HepG2 (cell line): Measurements from ENCODE around the gene ZNF284. TPM values are rescaled to one million over a fixed set of nuclear protein-coding genes. Genes with fewer than 3 reads are reported as not detected.

ENCODE experiments used
- CHCHD3 ChIP-seq: sonication (generic); formaldehyde crosslinking; IDR thresholded peaks from 2 replicates; pipeline ENCODE4 v1.8.0; 2022; ENCODE audit warnings: mild to moderate bottlenecking, missing genetic modification reagents, moderate library complexity
- DNMT3B ChIP-seq: conservative IDR thresholded peaks from 2 replicates; pipeline ENCODE4 v1.6.1; 2016; ENCODE audit warnings: missing biosample characterization, control low read depth
- HNRNPK ChIP-seq: fragments of 200-400 bp; formaldehyde crosslinking; IDR thresholded peaks from 2 replicates; pipeline ENCODE4 v1.6.1; 2018; ENCODE audit warnings: low read length, low read depth, moderate library complexity, mild to moderate bottlenecking; ENCODE audit not compliant: poor library complexity, severe bottlenecking
- JDP2 ChIP-seq: sonication (generic); formaldehyde crosslinking; IDR thresholded peaks from 2 replicates; pipeline ENCODE4 v1.8.1; 2022; ENCODE audit warnings: missing genetic modification reagents, borderline replicate concordance
- MBD4 ChIP-seq: IDR thresholded peaks from 2 replicates; pipeline ENCODE4 v1.6.1; 2012; ENCODE audit warnings: low read length, inconsistent platforms, borderline replicate concordance
- NCOA5 ChIP-seq: sonication (generic); formaldehyde crosslinking; IDR thresholded peaks from 2 replicates; pipeline ENCODE4 v1.4.0; 2020; ENCODE audit warnings: missing genetic modification reagents
- NFATC3 ChIP-seq: sonication (generic); formaldehyde crosslinking; IDR thresholded peaks from 2 replicates; pipeline ENCODE4 v1.5.1; 2020; ENCODE audit warnings: mild to moderate bottlenecking, missing genetic modification reagents
- SSRP1 ChIP-seq: IDR thresholded peaks from 2 replicates; pipeline ENCODE4 v1.6.1; 2016; ENCODE audit warnings: control low read depth
- ZIK1 ChIP-seq: sonication (generic); formaldehyde crosslinking; IDR thresholded peaks from 2 replicates; pipeline ENCODE4 v1.5.0; 2020; ENCODE audit warnings: mild to moderate bottlenecking, low read depth, missing genetic modification reagents, borderline replicate concordance
- ZNF44 ChIP-seq: sonication (generic); formaldehyde crosslinking; IDR thresholded peaks from 2 replicates; pipeline ENCODE4 v1.5.1; 2020; ENCODE audit warnings: mild to moderate bottlenecking, missing genetic modification reagents
- ZNF550 ChIP-seq: sonication (generic); formaldehyde crosslinking; IDR thresholded peaks from 2 replicates; pipeline ENCODE4 v1.4.0; 2020; ENCODE audit warnings: mild to moderate bottlenecking, missing genetic modification reagents, borderline replicate concordance
- ZNF567 ChIP-seq: sonication (generic); formaldehyde crosslinking; IDR thresholded peaks from 2 replicates; pipeline ENCODE4 v1.8.1; 2023; ENCODE audit warnings: mild to moderate bottlenecking, missing genetic modification reagents, borderline replicate concordance
- ZNF709 ChIP-seq: sonication (generic); formaldehyde crosslinking; IDR thresholded peaks from 2 replicates; pipeline ENCODE4 v1.5.0; 2020; ENCODE audit warnings: mild to moderate bottlenecking, missing genetic modification reagents
- ZNF766 ChIP-seq: sonication (generic); formaldehyde crosslinking; IDR thresholded peaks from 2 replicates; pipeline ENCODE4 v1.5.0; 2020; ENCODE audit warnings: missing genetic modification reagents, borderline replicate concordance
- polyA plus RNA-seq, 8 experiments: library from polyadenylated mRNA; depleted of rRNA in 3 of 8; stranded (reverse) in 7 of 8; unstranded in 1 of 8; fragments of >200 nt; fragmentation: Illumina TruSeq in 4 of 8; extraction: Trizol in 4 of 8; gene quantifications; 2 replicates each; pipeline versions ENCODE4 v1.2.1 to v1.2.3, GENCODE V29; 2011 to 2016; ENCODE audit warnings: low read depth in 4 of 8, missing spikeins in 1 of 8, mixed read lengths in 1 of 8; ENCODE audit not compliant: insufficient read depth in 1 of 8
- total RNA-seq, 5 experiments: library from RNA; depleted of rRNA; stranded (reverse); fragments of >200 nt; fragmentation: Illumina TruSeq; extraction: Trizol; gene quantifications; 2 replicates each; pipeline ENCODE4 v1.2.3, GENCODE V29; 2016; ENCODE audit warnings: low read depth in 1 of 5
- TF ChIP-seq, protein P1 (sequence below), 2 experiments: sonication (generic) in 1 of 2; formaldehyde crosslinking in 1 of 2; IDR thresholded peaks; 2 replicates each; pipeline versions ENCODE4 v1.5.1 to v1.6.1; 2011 to 2020; ENCODE audit warnings: borderline replicate concordance in 1 of 2, low read depth in 1 of 2, low read length in 1 of 2, mild to moderate bottlenecking in 1 of 2, missing genetic modification reagents in 1 of 2, moderate library complexity in 1 of 2
- TF ChIP-seq, protein P2 (sequence below): sonication (generic); formaldehyde crosslinking; IDR thresholded peaks from 2 replicates; pipeline ENCODE4 v1.4.0; 2020; ENCODE audit warnings: missing genetic modification reagents, borderline replicate concordance
- TF ChIP-seq, protein P3 (sequence below): sonication (generic); formaldehyde crosslinking; conservative IDR thresholded peaks from 2 replicates; pipeline ENCODE4 v1.4.0; 2020; ENCODE audit warnings: missing genetic modification reagents
- TF ChIP-seq, protein P4 (sequence below): sonication (generic); formaldehyde crosslinking; IDR thresholded peaks from 2 replicates; pipeline ENCODE4 v1.4.0; 2020; ENCODE audit warnings: missing genetic modification reagents; ENCODE audit errors: not compliant biosample characterization
- TF ChIP-seq, protein P5 (sequence below): sonication (generic); formaldehyde crosslinking; conservative IDR thresholded peaks from 2 replicates; pipeline ENCODE4 v1.8.0; 2022; ENCODE audit warnings: low read depth, missing genetic modification reagents

ZNF284 gene
- total and polyA plus RNA-seq, 2 of the 13 experiments (the other 11 are each of a cell fraction or from before 2014, with no cell fraction given): 1.2 to 2.3 TPM

DNA sequence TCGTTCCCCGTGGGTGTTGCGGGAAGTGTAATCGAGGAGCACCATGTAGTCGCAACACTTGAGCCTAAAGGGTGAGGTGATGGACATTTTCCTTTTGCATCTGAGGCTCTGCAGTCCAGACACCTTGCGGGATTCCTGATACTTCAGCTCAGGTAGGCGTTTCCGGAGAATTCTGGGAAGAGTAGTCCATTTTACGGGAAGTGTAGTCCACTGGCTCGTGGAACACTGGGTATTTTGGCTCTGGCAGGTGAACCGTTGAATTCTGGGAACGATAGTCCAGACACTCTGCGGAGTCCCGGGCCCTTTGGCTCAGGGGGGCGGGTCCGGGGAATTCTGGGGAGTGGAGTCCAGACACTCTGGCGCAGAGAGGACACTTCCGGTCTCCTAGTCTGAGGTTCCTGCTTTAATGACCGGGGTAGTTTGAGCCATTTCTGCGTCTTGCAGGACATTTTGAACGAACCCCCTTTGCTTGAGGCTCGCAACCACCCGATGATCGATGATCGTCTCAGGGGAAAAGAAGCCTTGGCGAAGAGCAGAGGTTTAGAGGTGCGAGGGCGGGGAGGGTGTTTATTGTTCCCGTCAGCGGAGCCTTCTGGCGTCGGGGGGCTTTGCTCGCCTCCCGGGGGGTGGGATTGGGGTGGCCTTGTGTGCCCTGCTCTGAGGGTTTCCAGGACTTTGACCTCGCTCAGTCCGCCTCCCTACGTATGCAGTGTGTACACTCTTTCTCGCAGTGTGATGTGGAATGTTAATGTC lies 20.1 kb upstream of the ZNF284 start, which contains the start of gene ZNF223 (continued):
- TF ChIP-seq, protein P1, sequence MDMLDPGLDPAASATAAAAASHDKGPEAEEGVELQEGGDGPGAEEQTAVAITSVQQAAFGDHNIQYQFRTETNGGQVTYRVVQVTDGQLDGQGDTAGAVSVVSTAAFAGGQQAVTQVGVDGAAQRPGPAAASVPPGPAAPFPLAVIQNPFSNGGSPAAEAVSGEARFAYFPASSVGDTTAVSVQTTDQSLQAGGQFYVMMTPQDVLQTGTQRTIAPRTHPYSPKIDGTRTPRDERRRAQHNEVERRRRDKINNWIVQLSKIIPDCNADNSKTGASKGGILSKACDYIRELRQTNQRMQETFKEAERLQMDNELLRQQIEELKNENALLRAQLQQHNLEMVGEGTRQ (IDR thresholded peaks at IDR 0.05; ENCODE audit: low read depth, low read length): no peak
- TF ChIP-seq, protein P1 (CRISPR knock-in tag; IDR thresholded peaks at IDR 0.05; ENCODE audit: borderline replicate concordance): no peak
- TF ChIP-seq, protein P2, sequence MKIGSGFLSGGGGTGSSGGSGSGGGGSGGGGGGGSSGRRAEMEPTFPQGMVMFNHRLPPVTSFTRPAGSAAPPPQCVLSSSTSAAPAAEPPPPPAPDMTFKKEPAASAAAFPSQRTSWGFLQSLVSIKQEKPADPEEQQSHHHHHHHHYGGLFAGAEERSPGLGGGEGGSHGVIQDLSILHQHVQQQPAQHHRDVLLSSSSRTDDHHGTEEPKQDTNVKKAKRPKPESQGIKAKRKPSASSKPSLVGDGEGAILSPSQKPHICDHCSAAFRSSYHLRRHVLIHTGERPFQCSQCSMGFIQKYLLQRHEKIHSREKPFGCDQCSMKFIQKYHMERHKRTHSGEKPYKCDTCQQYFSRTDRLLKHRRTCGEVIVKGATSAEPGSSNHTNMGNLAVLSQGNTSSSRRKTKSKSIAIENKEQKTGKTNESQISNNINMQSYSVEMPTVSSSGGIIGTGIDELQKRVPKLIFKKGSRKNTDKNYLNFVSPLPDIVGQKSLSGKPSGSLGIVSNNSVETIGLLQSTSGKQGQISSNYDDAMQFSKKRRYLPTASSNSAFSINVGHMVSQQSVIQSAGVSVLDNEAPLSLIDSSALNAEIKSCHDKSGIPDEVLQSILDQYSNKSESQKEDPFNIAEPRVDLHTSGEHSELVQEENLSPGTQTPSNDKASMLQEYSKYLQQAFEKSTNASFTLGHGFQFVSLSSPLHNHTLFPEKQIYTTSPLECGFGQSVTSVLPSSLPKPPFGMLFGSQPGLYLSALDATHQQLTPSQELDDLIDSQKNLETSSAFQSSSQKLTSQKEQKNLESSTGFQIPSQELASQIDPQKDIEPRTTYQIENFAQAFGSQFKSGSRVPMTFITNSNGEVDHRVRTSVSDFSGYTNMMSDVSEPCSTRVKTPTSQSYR: no peak
- TF ChIP-seq CHCHD3 (CRISPR knock-in tag): no peak
- TF ChIP-seq, protein P3, sequence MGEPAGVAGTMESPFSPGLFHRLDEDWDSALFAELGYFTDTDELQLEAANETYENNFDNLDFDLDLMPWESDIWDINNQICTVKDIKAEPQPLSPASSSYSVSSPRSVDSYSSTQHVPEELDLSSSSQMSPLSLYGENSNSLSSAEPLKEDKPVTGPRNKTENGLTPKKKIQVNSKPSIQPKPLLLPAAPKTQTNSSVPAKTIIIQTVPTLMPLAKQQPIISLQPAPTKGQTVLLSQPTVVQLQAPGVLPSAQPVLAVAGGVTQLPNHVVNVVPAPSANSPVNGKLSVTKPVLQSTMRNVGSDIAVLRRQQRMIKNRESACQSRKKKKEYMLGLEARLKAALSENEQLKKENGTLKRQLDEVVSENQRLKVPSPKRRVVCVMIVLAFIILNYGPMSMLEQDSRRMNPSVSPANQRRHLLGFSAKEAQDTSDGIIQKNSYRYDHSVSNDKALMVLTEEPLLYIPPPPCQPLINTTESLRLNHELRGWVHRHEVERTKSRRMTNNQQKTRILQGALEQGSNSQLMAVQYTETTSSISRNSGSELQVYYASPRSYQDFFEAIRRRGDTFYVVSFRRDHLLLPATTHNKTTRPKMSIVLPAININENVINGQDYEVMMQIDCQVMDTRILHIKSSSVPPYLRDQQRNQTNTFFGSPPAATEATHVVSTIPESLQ (CRISPR knock-in tag): no peak
- no peak for TF ChIP-seq NFATC3 (CRISPR knock-in tag)
- no peak for TF ChIP-seq ZNF567 (CRISPR knock-in tag)
- TF ChIP-seq MBD4: no peak
- TF ChIP-seq ZNF550 (CRISPR knock-in tag): no peak
- TF ChIP-seq, protein P4, sequence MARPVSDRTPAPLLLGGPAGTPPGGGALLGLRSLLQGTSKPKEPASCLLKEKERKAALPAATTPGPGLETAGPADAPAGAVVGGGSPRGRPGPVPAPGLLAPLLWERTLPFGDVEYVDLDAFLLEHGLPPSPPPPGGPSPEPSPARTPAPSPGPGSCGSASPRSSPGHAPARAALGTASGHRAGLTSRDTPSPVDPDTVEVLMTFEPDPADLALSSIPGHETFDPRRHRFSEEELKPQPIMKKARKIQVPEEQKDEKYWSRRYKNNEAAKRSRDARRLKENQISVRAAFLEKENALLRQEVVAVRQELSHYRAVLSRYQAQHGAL (CRISPR knock-in tag): no peak
- TF ChIP-seq ZNF44 (CRISPR knock-in tag): no peak
- TF ChIP-seq ZNF709 (CRISPR knock-in tag): no peak
- no peak for TF ChIP-seq HNRNPK
- TF ChIP-seq NCOA5 (CRISPR knock-in tag): no peak
- TF ChIP-seq, protein P5, sequence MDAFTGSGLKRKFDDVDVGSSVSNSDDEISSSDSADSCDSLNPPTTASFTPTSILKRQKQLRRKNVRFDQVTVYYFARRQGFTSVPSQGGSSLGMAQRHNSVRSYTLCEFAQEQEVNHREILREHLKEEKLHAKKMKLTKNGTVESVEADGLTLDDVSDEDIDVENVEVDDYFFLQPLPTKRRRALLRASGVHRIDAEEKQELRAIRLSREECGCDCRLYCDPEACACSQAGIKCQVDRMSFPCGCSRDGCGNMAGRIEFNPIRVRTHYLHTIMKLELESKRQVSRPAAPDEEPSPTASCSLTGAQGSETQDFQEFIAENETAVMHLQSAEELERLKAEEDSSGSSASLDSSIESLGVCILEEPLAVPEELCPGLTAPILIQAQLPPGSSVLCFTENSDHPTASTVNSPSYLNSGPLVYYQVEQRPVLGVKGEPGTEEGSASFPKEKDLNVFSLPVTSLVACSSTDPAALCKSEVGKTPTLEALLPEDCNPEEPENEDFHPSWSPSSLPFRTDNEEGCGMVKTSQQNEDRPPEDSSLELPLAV (CRISPR knock-in tag): no peak
- TF ChIP-seq JDP2: no peak
- TF ChIP-seq SSRP1 (CRISPR knock-in tag): no peak
- no peak for TF ChIP-seq ZNF766 (CRISPR knock-in tag)
- no peak for TF ChIP-seq DNMT3B (CRISPR knock-in tag)
- TF ChIP-seq ZIK1 (CRISPR knock-in tag): no peak
